HFF-Myc (cell line): ENCODE results near the gene IRAK3.
"Not testable (repeated sequence)": the region's sequence is repeated elsewhere in the genome, so short reads cannot be mapped to it uniquely, and the experiment has no call there.

ENCODE experiments used
- DNase-seq: peaks from one replicate; pipeline ENCODE4 v3.0.0-alpha.2; 2011; ENCODE audit warnings: low read depth; ENCODE audit errors: extremely low read depth
- H3K4me3 ChIP-seq: replicated peaks from 2 replicates; pipeline ENCODE4 v1.5.1; 2011; ENCODE audit warnings: low read depth, mild to moderate bottlenecking, control low read depth, low read length
- TF ChIP-seq, protein P1 (sequence below): IDR thresholded peaks from 2 replicates; pipeline ENCODE4 v1.5.1; 2012; ENCODE audit warnings: mild to moderate bottlenecking, low read depth, low read length, control low read depth; ENCODE audit errors: missing control alignments

The IRAK3 gene

GRCh38 chr12:66169221-66170170 is 19.5 kb upstream of the IRAK3 start, which contains the start of gene TMBIM4:
TMBIM4 (minus strand) TSS chr12:66169996; CDS start chr12:66169951, 45 bp downstream.
- H3K4me3 ChIP-seq: peak within 1 kb of the TSS; percentile 68
- peak; percentile 74 for DNase-seq
- TF ChIP-seq, protein P1, sequence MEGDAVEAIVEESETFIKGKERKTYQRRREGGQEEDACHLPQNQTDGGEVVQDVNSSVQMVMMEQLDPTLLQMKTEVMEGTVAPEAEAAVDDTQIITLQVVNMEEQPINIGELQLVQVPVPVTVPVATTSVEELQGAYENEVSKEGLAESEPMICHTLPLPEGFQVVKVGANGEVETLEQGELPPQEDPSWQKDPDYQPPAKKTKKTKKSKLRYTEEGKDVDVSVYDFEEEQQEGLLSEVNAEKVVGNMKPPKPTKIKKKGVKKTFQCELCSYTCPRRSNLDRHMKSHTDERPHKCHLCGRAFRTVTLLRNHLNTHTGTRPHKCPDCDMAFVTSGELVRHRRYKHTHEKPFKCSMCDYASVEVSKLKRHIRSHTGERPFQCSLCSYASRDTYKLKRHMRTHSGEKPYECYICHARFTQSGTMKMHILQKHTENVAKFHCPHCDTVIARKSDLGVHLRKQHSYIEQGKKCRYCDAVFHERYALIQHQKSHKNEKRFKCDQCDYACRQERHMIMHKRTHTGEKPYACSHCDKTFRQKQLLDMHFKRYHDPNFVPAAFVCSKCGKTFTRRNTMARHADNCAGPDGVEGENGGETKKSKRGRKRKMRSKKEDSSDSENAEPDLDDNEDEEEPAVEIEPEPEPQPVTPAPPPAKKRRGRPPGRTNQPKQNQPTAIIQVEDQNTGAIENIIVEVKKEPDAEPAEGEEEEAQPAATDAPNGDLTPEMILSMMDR: peak; percentile 41

DNA sequence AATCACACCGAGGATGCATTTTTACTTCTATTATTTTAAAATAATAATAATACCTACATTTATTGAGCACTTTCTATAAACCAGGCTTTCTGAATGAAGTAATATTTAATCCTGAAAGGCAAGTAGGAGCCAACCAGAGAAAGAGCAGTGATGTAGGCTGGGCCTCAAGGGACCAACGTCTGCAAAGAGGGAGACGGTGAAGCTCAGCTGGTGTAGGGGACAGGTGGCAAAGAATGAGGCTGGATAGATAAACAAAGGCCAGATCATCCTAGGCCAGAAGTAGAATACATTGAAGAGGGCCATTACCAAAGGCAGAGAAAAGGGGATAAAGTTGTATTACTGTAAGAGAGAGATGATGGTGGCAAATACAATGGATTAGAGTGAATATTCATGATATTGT is 18.4 kb upstream of the IRAK3 start:
- no peak for DNase-seq
- H3K4me3 ChIP-seq: no peak overlapping the region
- TF ChIP-seq, protein P1: no peak

DNA sequence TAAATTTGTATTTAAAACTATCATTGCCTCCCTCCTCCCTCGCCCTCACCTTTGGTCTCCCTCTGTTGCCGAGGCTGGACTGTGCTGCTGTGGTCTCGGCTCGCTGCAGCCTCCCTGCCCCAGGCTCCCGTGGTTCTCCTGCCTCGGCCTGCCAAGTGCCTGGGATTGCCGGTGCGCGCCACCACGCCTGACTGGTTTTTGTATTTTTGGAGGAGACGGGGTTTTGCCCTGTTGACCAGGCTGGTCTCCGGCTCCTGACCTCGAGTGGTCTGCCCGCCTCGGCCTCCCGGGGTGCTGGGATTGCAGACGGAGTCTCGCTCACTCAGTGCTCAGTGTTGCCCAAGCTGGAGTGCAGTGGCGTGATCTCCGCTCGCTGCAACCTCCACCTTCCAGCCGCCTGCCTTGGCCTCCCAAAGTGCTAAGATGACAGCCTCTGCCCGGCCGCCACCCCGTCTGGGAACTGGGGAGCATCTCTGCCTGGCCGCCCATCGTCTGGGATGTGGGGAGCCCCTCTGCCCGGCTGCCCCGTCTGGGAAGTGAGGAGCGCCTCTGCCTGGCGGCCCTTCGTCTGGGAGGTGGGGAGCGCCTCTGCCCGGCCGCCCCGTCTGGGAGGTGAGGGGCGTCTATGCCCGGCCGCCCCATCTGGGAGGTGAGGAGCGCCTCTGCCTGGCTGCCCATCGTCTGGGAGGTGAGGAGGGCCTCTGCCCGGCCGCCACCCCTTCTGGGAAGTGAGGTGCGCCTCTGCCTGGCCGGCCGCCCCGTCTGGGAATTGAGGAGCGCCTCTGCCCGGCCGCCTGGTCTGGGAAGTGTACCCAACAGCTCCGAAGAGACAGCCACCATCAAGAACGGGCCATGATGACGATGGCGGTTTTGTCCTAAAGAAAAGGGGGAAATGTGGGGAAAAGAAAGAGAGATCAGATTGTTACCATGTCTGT is 14.4 kb upstream of the IRAK3 start:
- not testable (repeated sequence) for DNase-seq, H3K4me3 ChIP-seq

DNA sequence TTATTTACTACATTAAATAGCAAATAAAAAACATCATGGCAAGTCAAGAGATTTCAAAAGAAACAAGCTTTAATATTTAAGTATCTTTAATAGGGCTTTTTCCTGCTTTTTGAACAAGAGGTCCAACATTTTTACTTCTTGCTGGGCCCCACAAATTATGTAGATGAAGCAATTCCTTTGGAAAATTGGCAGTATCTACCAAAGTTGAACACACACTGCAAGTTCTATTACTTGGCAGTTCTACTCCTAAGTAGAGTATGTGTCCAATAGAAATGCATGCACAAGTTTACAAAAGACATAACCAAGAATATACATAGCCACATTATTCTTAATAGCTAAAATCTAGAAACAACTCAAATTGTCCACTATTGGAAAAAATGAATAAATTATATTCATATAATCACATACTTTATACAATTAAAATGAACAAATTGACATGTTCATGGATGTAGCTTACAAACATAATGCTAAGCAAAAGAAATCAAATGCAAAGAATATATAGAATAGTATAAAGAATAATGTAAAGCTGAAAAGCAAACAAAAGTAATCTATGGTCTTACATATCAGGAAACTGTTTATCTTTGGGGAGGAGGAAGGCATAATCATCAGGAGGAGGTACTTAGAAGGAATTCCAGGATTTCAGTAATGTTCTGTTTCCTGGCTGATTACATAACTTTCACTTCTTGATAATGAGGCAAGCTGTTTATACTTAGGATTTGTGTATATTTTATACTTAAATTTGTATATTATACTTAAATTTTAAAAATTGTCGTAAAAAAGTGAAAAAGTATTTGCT is 12.7 kb upstream of the IRAK3 start:
- no peak for DNase-seq
- TF ChIP-seq, protein P1: no peak
- no peak overlapping the region for H3K4me3 ChIP-seq

- no peak overlapping the region for H3K4me3 ChIP-seq
- TF ChIP-seq, protein P1: no peak
- DNase-seq: no peak
These were observed 6.1 kb upstream of the IRAK3 start for GRCh38 chr12:66182956-66183355.

GRCh38 chr12:66184822-66185221 is 4.2 kb upstream of the IRAK3 start:
- H3K4me3 ChIP-seq, DNase-seq: not testable (repeated sequence)

DNA sequence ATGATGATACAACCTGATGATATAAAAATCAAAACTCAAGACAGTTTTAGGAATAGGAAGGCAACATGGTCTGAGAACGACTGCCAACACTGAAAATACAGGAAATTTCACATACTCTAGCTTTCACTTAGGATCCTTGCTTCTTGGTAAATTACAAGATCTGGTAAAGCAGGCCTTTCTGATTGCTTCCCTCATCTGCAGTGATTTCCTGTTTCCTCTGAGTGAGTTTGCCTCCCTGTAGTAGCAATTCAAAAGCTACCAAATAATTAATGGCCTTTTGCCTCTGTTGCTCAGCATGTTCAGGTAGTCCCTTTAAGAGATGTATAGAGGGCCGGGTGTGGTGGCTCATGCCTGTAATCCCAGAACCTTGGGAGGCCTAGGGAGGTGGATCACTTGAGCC is 2.0 kb upstream of the IRAK3 start:
- DNase-seq: no peak
- TF ChIP-seq, protein P1: no peak
- H3K4me3 ChIP-seq: no peak overlapping the region
